NCI-H460 (cell line): ENCODE results near the gene NR0B1. TPM values are rescaled to one million over a fixed set of nuclear protein-coding genes. Genes with fewer than 3 reads are reported as not detected.
A peak's percentile ranks its signal among the peaks of the same experiment; 100 is the strongest.

ENCODE experiments used
- DNase-seq: peaks from one replicate; pipeline ENCODE4 v3.0.0-alpha.2; 2016; ENCODE audit warnings: low read depth; ENCODE audit errors: extremely low read depth
- polyA plus RNA-seq: library from polyadenylated mRNA; depleted of rRNA; stranded (reverse); fragments of >200 nt; gene quantifications from 2 replicates; pipeline ENCODE4 v1.2.3, GENCODE V29; 2014; cell fraction: nucleus; rRNA removed
- total RNA-seq: library from RNA; depleted of rRNA; stranded (reverse); fragments of >200 nt; shearing (Covaris generic); gene quantifications from 2 replicates; pipeline ENCODE4 v1.2.3, GENCODE V29; 2014; rRNA removed

The NR0B1 gene, protein sequence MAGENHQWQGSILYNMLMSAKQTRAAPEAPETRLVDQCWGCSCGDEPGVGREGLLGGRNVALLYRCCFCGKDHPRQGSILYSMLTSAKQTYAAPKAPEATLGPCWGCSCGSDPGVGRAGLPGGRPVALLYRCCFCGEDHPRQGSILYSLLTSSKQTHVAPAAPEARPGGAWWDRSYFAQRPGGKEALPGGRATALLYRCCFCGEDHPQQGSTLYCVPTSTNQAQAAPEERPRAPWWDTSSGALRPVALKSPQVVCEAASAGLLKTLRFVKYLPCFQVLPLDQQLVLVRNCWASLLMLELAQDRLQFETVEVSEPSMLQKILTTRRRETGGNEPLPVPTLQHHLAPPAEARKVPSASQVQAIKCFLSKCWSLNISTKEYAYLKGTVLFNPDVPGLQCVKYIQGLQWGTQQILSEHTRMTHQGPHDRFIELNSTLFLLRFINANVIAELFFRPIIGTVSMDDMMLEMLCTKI
- total RNA-seq, result 76.4 and 90.0 TPM in 2 replicates
- 155 and 166 TPM in 2 replicates for polyA plus RNA-seq

- DNase-seq, result peak; percentile 71
These were observed at the start of gene NR0B1 for GRCh38 chrX:30309139-30309571. Gene NR0B1, minus strand, starts transcription at chrX:30309390. Its CDS starts 27 bp downstream, at chrX:30309363.

DNA sequence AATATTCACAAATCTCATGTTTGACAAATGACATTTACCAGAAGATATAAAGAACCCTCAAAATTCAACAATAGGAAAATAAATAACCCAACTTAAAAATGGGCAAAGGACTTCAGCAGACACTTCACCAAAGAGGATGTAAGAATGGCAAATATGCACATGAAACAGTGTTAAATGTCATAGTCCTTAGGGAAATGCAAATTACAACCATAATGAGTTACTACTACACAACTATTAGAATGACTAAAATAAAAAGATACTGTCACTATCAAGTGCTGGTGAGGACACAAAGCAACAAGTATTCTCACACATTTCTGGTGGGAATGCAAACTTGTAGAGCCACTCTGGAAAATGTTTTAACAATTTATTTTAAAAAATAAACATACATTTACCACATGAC is 40.8 kb upstream of the NR0B1 start:
- no peak for DNase-seq

- DNase-seq, result no peak
These were observed 34.0 kb upstream of the NR0B1 start for GRCh38 chrX:30343206-30343605.

DNA sequence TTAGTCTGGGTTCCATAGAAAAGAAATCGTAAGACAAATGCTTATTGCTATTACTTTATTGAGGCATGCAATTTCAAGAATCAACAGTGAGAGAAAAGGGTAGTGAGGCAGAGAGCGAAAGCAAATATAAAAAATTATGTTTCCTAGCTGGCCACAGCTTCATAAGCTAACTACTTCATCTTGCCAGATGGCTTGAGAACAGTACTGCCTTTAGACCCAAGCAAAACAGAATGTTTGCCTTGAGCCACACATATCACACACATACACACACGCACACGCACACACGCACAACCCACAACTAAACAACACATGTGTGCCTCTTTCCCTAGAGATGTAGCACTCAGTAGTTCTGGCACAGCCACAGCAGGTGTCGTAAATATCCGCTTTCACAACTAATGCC is 31.6 kb upstream of the NR0B1 start:
- DNase-seq, result no peak

- DNase-seq, result no peak
These were observed 18.6 kb upstream of the NR0B1 start for GRCh38 chrX:30327762-30328161.

- no peak for DNase-seq
These were observed 8.1 kb upstream of the NR0B1 start for GRCh38 chrX:30317308-30317707.

DNA sequence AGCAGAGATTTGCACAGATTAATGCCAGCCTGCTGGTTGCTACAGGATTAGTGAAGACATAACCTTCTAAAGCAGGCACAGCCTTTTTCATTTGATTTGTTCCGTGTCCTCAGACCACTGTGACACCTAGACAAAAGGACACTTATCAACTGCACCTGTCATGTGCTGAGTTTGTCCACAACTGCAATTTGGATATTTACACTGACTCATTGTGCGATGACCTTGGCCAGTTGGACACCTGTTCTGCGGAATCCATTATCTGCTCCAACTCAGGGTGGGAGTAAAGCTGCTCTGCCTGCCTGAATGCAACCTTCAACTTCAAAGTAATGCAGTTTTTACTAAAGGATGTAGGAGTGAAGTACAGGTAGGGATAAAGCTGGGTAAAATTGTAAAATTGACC is 4.1 kb upstream of the NR0B1 start:
- no peak for DNase-seq

GRCh38 chrX:30312858-30313257 is 3.7 kb upstream of the NR0B1 start:
- DNase-seq, result no peak

DNA sequence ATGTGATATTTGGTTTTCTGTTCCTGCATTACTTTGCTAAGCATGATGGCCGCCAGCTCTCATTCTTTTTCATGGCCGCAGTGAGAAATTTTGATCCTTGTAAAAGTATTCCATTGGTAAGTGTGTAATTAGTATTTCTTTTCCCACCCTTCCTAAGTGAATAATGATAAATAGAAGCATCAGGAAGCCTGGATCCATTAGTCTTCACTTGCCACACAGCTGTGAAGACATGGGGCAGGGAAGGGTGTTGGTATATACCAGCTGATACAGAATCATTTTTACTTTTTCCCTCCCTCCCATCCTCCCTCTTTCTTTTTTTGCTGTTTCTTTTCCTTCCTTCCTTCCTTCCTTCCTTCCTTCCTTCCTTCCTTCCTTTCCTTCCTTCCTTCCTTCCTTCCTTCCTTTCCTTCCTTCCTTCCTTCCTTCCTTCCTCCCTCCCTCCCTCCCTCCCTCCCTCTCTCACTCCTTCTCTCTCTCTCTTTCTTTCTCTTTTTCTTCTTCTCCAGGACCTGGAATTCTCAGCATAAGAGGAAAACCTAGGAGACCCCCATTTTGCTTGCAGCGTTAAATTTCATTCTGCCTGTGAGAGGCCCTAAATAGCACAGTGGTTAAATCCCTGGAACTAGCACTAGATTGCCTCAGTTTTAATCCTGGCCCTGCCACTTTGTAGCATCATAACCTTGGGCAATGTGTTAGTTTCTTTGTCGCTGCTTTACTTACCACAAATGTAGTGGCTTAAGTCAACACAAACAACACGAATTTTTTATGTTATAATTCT is 1.4 kb upstream of the NR0B1 start:
- DNase-seq, result no peak

- DNase-seq, result peak; percentile 74
These were observed 689 bp downstream of the NR0B1 start for GRCh38 chrX:30308263-30309138.

- no peak for DNase-seq
These were observed 1.7 kb downstream of the NR0B1 start for GRCh38 chrX:30307466-30307865.

DNA sequence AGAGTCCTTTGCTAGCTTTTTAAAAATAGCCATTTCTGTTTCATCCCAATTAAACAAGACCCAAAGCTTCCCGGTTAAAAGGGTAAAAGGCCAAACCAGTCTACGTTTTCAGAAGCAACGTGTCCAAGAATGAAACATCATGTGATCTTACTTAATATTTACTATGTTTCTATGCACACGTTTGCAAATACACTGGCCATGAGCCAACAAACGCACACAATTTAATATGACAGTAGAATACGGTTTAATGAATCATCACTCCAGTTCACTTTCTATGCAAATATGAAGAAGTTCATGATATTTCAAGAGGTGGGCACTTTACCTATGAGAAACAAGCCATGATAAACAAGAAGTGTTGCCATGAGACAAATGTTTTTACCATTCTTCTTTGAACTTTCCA is 4.3 kb downstream of the NR0B1 start:
- peak; percentile 55 for DNase-seq

- peak; percentile 71 for DNase-seq
These were observed 6.2 kb downstream of the NR0B1 start for GRCh38 chrX:30302956-30303355.

DNA sequence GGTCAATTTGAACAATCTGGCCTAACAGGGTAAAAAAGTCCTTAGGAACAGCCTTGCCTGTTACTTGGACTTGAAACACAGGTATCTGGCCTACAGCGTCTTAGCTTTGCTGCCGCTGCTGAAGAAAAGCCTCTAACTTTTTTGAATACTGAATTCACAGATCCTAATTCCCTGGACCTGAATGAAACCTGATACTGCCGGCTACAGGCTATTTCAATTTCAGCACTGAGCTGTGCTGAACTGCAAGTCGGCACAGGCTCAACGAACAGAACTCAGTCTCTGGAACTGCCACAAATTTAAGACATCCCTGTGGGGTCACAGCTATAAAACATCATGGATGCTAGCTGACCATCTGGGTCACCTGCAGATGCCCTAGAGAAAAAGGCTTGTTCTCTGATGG is 7.2 kb downstream of the NR0B1 start:
- DNase-seq, result peak; percentile 43

DNA sequence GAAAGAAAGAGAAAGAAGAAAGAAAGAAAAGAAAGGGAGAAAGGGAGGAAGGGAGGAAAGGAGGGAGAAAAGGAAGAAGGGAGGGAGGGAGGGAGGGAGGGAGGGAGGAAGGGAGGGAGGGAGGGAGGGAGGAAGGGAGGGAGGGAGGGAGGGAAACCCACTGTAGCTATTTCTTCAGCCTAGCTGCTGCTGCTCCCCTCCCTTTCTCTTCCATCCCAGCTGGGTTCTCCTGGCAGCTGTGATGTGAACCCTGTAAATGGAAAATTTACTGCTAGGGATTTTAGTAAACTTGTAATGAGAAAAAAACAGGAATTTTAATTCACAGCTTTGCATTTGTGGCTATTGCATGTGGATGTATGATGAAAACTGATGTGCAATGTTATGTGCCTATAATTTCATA is 8.0 kb downstream of the NR0B1 start:
- no peak for DNase-seq

GRCh38 chrX:30296408-30297254 is 12.6 kb downstream of the NR0B1 start:
- no peak for DNase-seq

DNA sequence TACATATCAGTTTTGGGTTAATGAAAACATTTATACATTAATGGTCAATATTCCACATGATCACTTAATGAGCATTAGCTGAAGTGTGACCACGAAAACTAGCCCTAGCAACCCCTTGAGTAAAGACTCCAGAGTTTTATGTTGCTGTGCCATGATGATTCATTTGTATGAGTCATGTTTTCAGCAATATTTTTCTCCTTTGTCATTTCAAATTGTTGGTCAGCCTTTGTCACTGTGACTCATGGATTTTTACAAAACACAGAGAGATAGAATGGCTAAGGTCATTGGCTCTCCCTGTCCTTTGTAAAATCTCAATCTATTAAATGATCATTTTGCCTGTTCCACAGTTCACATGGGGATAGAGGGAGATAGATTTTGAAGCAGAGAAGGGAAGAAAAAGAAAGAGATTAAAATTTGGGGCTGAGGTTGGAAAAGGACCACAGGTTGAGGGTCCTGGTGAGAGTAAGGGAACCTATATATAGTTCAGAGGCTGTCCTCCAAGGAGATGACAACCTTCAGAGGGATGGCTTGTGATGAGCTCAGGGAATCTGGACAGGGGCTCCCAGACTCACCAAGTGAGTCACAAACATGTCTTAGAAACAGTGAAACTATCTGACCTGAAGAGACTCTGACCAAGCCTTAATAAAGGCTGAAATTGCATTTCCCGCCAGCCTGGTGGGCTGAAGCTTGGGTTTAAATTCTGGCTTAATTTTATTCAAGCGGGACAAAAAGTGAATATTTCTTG is 25.6 kb downstream of the NR0B1 start:
- DNase-seq, result peak; percentile 94

DNA sequence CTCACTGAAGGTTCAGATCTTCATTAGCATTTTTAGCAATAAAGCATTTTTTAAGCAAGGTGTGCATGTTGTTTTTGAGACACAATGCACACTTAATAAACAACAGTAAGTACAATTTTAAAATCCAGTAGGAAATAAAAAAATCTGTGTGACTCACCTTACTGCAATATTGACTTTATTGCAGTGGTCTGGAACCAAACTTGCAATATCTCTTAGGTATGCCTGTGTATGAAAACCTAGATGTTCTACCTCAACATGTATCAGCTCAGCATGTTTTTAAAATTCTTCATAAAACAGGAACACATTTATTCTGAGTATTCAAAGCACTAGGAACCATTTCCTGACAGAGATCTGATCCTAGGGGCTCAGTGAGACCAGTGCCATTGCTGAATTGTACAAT is 26.7 kb downstream of the NR0B1 start:
- DNase-seq, result no peak

- DNase-seq, result no peak
These were observed 28.8 kb downstream of the NR0B1 start for GRCh38 chrX:30280428-30280827.
